ENCODE measurements around the gene NRG3.

NRG3 gene

GRCh38 chr10:82464191-82464818 is 589.3 kb downstream of the NRG3 start:
- DNase-seq (ENCODE audit: low read depth): no peak
- H3K4me3 ChIP-seq (ENCODE audit: low read depth, low read length): no peak overlapping the region
- TF ChIP-seq CTCF (conservative IDR thresholded peaks at IDR 0.05; ENCODE audit: low read depth, low read length): no peak

- no peak for DNase-seq (ENCODE audit: low read depth)
- H3K4me3 ChIP-seq (ENCODE audit: low read depth, low read length): no peak overlapping the region
- no peak for TF ChIP-seq CTCF (conservative IDR thresholded peaks at IDR 0.05; ENCODE audit: low read depth, low read length)
Measured at GRCh38 chr10:82464966-82465365, 590.0 kb downstream of the NRG3 start.

GRCh38 chr10:82468453-82468852 is 593.5 kb downstream of the NRG3 start:
- no peak for TF ChIP-seq CTCF (conservative IDR thresholded peaks at IDR 0.05; ENCODE audit: low read depth, low read length)
- no peak for DNase-seq (ENCODE audit: low read depth)
- no peak overlapping the region for H3K4me3 ChIP-seq (ENCODE audit: low read depth, low read length)

GRCh38 chr10:82472406-82473335 is 597.7 kb downstream of the NRG3 start:
- no peak overlapping the region for H3K4me3 ChIP-seq (ENCODE audit: low read depth, low read length)
- TF ChIP-seq CTCF (conservative IDR thresholded peaks at IDR 0.05; ENCODE audit: low read depth, low read length): no peak
- DNase-seq (ENCODE audit: low read depth): no peak

- H3K4me3 ChIP-seq (ENCODE audit: low read depth, low read length): no peak overlapping the region
- TF ChIP-seq CTCF (conservative IDR thresholded peaks at IDR 0.05; ENCODE audit: low read depth, low read length): no peak
- DNase-seq (ENCODE audit: low read depth): no peak
Measured at GRCh38 chr10:82477776-82478175, 602.8 kb downstream of the NRG3 start.

- TF ChIP-seq CTCF (conservative IDR thresholded peaks at IDR 0.05; ENCODE audit: low read depth, low read length): no peak
- no peak overlapping the region for H3K4me3 ChIP-seq (ENCODE audit: low read depth, low read length)
- DNase-seq (ENCODE audit: low read depth): no peak
Measured at GRCh38 chr10:82492647-82493046, 617.7 kb downstream of the NRG3 start.

All from choroid plexus epithelial cell (primary cell).